Gastrocnemius medialis (tissue), 4 donors: ENCODE data around the gene ITPR3. TPM values are rescaled to one million over a fixed set of nuclear protein-coding genes. Genes with fewer than 3 reads are reported as not detected.

Source experiments
- ATAC-seq, 2 donors: fragments of 150-250 bp; one replicate each; pipeline ENCODE4 v1.9.1; 2016
- DNase-seq, 2 donors: peaks; one replicate each; pipeline ENCODE4 v3.0.0-alpha.2; 2019
- H3K27ac ChIP-seq, 4 donors: fragments of 200-600 bp; sonication (generic); 1 replicate in 1 of 4; 2 replicates in 3 of 4; pipeline ENCODE4 v1.5.1; 2016 to 2018; ENCODE audit warnings: mild to moderate bottlenecking in 2 of 4, moderate library complexity in 1 of 4
- H3K27me3 ChIP-seq, 3 donors: fragments of 200-600 bp; sonication (generic) in 2 of 3; 1 replicate in 1 of 3; 2 replicates in 2 of 3; pipeline versions ENCODE4 v1.5.1 to v1.6.0; 2016 to 2019; ENCODE audit warnings: mild to moderate bottlenecking in 1 of 3, moderate library complexity in 1 of 3
- H3K36me3 ChIP-seq, 2 donors: fragments of 200-600 bp; sonication (generic) in 1 of 2; one replicate each; pipeline ENCODE4 v1.5.1; 2017 to 2018
- H3K4me1 ChIP-seq, 2 donors: fragments of 200-600 bp; sonication (generic) in 1 of 2; one replicate each; pipeline ENCODE4 v1.5.1; 2016 to 2017; ENCODE audit warnings: mild to moderate bottlenecking in 2 of 2
- H3K4me3 ChIP-seq, 4 donors: fragments of 200-600 bp; sonication (generic) in 3 of 4; 1 replicate in 1 of 4; 2 replicates in 3 of 4; pipeline ENCODE4 v1.5.1; 2016 to 2019; ENCODE audit warnings: mild to moderate bottlenecking in 2 of 4
- H3K9me3 ChIP-seq, 3 donors: fragments of 200-600 bp; sonication (generic) in 2 of 3; 1 replicate in 1 of 3; 2 replicates in 2 of 3; pipeline ENCODE4 v1.5.1; 2016 to 2019
- POLR2A ChIP-seq, 2 donors: fragments of 450-650 bp; IDR thresholded peaks; one replicate each; pipeline ENCODE4 v1.6.1; 2017; ENCODE audit warnings: antibody characterized with exemption in 2 of 2, mild to moderate bottlenecking in 2 of 2, moderate library complexity in 2 of 2
- in situ Hi-C, 4 donors: fragments of 200-750 bp; cut with MboI; loops; one replicate each; pipeline versions ENCODE4 v1.15.0 to v1.8.0; 2017; ENCODE audit warnings: low sequenced_read_pairs in 4 of 4
- intact Hi-C: fragments of 100-400 bp; cut with DNase I; formaldehyde crosslinking; loops from one replicate; pipeline ENCODE4 v1.15.1; 2023; ENCODE audit warnings: low total_unique reads
- total RNA-seq, 4 donors: library from RNA; depleted of rRNA; stranded (reverse); fragments of >200 nt; gene quantifications; one replicate each; pipeline versions ENCODE4 v1.1.0 to v1.2.3, GENCODE V29; 2016
- TF ChIP-seq, protein P1 (sequence below), 5 experiments: fragments of 450-650 bp in 3 of 5; fragments of 200-600 bp in 2 of 5; sonication (generic) in 2 of 5; IDR thresholded peaks in 4 of 5; conservative IDR thresholded peaks in 1 of 5; 1 replicate in 4 of 5; 2 replicates in 1 of 5; pipeline ENCODE4 v1.5.1; 2016 to 2019; ENCODE audit warnings: antibody characterized with exemption in 5 of 5, mild to moderate bottlenecking in 3 of 5, moderate library complexity in 3 of 5

ITPR3 gene
- total RNA-seq, 4 donors from 2014 or later, result 1.9 to 6.8 (median 4.2) TPM

DNA sequence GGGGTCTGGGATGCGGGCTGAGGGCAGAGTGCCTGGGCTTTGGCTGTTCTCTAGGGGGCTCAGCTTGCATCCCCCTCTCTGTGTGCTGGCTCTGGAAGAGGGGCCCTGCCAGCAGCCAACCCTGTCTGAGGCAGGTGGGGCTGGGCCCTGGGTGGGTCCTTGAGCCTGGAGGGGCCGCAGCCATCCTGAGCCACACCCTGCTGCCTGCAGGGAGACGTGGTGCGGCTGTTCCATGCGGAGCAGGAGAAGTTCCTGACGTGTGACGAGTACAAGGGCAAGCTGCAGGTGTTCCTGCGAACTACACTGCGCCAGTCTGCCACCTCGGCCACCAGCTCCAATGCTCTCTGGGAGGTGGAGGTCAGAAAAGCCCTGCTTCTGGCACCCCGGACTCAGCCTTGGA is 41.2 kb downstream of the ITPR3 start:
- in situ Hi-C loops, result no loop called here
- Histone ChIP-seq H3K4me3 (no peak overlapping the region), H3K9me3 (no peaks in the 10 kb centered on the region), H3K27ac (no peak overlapping the region), H3K27me3 (no peaks in the 10 kb centered on the region), H3K36me3 (peaks cover 0 to 4% of the 10 kb centered on the region in 2 donors), H3K4me1 (peaks cover 0 to 15% of the 10 kb centered on the region in 2 donors)
- DNase-seq (no peak), ATAC-seq (no peak)
- intact Hi-C loops, result no loop called here
- TF ChIP-seq POLR2A (IDR thresholded peaks at IDR 0.05), result no peak
- TF ChIP-seq, protein P1, sequence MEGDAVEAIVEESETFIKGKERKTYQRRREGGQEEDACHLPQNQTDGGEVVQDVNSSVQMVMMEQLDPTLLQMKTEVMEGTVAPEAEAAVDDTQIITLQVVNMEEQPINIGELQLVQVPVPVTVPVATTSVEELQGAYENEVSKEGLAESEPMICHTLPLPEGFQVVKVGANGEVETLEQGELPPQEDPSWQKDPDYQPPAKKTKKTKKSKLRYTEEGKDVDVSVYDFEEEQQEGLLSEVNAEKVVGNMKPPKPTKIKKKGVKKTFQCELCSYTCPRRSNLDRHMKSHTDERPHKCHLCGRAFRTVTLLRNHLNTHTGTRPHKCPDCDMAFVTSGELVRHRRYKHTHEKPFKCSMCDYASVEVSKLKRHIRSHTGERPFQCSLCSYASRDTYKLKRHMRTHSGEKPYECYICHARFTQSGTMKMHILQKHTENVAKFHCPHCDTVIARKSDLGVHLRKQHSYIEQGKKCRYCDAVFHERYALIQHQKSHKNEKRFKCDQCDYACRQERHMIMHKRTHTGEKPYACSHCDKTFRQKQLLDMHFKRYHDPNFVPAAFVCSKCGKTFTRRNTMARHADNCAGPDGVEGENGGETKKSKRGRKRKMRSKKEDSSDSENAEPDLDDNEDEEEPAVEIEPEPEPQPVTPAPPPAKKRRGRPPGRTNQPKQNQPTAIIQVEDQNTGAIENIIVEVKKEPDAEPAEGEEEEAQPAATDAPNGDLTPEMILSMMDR (IDR thresholded peaks at IDR 0.05 in 4 of 5, conservative IDR thresholded peaks at IDR 0.05 in 1 of 5), result no peak

DNA sequence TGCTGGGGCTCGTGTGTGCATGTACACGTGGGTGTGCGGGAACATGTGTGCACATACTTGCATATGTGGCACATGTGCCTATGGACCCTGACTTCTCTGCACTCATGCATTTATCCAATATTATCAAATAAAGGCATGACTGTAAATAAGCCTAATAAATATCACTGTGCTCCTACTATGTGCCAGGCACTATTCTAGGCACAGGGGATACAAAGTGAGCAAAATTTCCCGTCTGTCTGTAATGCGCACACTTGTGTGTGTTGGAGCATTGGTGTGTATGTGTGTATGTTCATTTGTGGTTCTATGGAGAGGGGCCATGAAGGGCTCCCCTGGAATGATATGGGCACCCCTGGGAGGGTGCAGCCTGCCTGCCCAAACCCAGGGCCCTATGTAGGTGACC is 41.9 kb downstream of the ITPR3 start:
- in situ Hi-C loops, result no loop called here

GRCh38 chr6:33663727-33664449 is 42.8 kb downstream of the ITPR3 start:
- DNase-seq (peak; percentile 37 to 64), ATAC-seq (peak; percentile 75 to 96)
- Histone ChIP-seq H3K27me3 (no peaks in the 10 kb centered on the region), H3K4me1 (peaks cover 0 to 15% of the 10 kb centered on the region in 2 donors), H3K9me3 (no peaks in the 10 kb centered on the region), H3K36me3 (peaks cover 0 to 4% of the 10 kb centered on the region in 2 donors), H3K4me3 (no peak overlapping the region), H3K27ac (peak overlapping the region in 1 of 4 donors; percentile 80)
- intact Hi-C loops, result no loop called here
- TF ChIP-seq POLR2A (IDR thresholded peaks at IDR 0.05), result no peak
- TF ChIP-seq, protein P1 (IDR thresholded peaks at IDR 0.05 in 4 of 5, conservative IDR thresholded peaks at IDR 0.05 in 1 of 5), result no peak
- in situ Hi-C loops, result no loop called here

More for the DNA sequence above, 41.9 kb downstream of the ITPR3 start:
- Histone ChIP-seq H3K9me3 (no peaks in the 10 kb centered on the region), H3K4me1 (peaks cover 0 to 15% of the 10 kb centered on the region in 2 donors), H3K36me3 (peaks cover 0 to 4% of the 10 kb centered on the region in 2 donors), H3K27me3 (no peaks in the 10 kb centered on the region), H3K27ac (peak overlapping the region in 1 of 4 donors; percentile 80), H3K4me3 (no peak overlapping the region)
- DNase-seq, result no peak
- no peak for ATAC-seq
- no peak for TF ChIP-seq POLR2A (IDR thresholded peaks at IDR 0.05)
- TF ChIP-seq, protein P1 (IDR thresholded peaks at IDR 0.05 in 4 of 5, conservative IDR thresholded peaks at IDR 0.05 in 1 of 5), result no peak
- intact Hi-C loops, result no loop called here

DNA sequence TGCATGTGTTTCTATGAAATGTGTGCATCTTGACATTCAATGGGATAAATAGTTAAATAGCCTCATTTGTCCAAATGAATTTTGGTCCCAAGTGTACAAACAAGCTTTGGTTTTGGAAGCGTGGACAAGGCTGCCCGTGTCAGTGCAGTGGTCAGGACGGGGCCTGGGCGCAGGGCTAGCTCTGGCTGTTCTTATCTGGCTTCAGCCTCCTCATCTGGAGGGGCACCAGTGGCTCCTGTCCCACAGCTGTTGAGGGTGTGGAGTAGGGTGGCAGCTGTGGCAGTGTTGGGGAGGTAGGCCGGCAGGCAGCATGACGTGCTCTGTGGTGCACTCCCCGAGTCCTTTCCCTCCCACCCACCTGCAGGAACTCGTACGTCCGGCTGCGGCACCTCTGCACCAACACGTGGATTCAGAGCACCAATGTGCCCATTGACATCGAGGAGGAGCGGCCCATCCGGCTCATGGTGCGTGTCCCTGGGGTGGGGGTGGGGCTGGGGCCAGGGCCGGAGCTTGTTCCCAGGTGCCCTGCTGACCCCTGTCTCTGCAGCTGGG is 43.5 kb downstream of the ITPR3 start:
- DNase-seq (no peak), ATAC-seq (no peak)
- peaks cover 0 to 15% of the 10 kb centered on the region in 2 donors for H3K4me1 ChIP-seq
- no peaks in the 10 kb centered on the region for H3K36me3 ChIP-seq
- H3K4me3 ChIP-seq, result no peak overlapping the region
- no peak for TF ChIP-seq POLR2A (IDR thresholded peaks at IDR 0.05)
- TF ChIP-seq, protein P1 (IDR thresholded peaks at IDR 0.05 in 4 of 5, conservative IDR thresholded peaks at IDR 0.05 in 1 of 5), result no peak
- in situ Hi-C loops, result no loop called here
- intact Hi-C loops, result no loop called here
- no peaks in the 10 kb centered on the region for H3K27me3 ChIP-seq
- peak overlapping the region in 1 of 4 donors; percentile 80 for H3K27ac ChIP-seq
- H3K9me3 ChIP-seq, result no peaks in the 10 kb centered on the region
